ENCODE measurements around the gene SIRT1. TPM values are rescaled to one million over a fixed set of nuclear protein-coding genes. Genes with fewer than 3 reads are reported as not detected.

SIRT1 gene
- total RNA-seq, 1 donor from 2014 or later = 17.1 TPM

DNA sequence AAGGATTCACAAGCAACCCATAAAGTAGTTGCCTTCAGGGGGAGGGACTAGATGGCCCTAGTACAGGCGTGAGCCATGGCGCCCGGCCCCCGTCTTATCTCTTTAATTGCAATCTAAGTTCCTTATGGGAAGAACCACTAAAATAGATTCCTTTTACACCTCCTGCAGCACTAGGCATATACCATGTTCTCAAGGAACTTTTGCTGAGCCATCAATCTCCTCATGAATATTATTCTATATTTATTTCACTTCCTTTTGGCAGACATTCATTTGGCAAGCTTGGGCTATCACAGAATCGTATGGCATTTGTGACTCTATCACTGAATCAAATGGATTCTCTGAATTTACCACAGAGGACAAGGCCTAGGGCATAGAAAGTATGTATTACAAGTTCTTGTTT lies 31.7 kb upstream of the SIRT1 start:
- H3K27ac Mint-ChIP-seq (ENCODE audit: unreplicated experiment) = no peak overlapping the region
- H3K36me3 Mint-ChIP-seq (ENCODE audit: low read depth) = peaks cover 1% of the 10 kb centered on the region
- H3K4me3 Mint-ChIP-seq (ENCODE audit: unreplicated experiment) = no peak overlapping the region
- H3K27me3 Mint-ChIP-seq (ENCODE audit: low read depth) = no peaks in the 10 kb centered on the region
- peaks cover 12% of the 10 kb centered on the region for H3K4me1 Mint-ChIP-seq (ENCODE audit: low read depth)
- no peak for DNase-seq (ENCODE audit: low spot score)
- no peaks in the 10 kb centered on the region for H3K9me3 Mint-ChIP-seq (ENCODE audit: low read depth)
- TF ChIP-seq, protein P1, sequence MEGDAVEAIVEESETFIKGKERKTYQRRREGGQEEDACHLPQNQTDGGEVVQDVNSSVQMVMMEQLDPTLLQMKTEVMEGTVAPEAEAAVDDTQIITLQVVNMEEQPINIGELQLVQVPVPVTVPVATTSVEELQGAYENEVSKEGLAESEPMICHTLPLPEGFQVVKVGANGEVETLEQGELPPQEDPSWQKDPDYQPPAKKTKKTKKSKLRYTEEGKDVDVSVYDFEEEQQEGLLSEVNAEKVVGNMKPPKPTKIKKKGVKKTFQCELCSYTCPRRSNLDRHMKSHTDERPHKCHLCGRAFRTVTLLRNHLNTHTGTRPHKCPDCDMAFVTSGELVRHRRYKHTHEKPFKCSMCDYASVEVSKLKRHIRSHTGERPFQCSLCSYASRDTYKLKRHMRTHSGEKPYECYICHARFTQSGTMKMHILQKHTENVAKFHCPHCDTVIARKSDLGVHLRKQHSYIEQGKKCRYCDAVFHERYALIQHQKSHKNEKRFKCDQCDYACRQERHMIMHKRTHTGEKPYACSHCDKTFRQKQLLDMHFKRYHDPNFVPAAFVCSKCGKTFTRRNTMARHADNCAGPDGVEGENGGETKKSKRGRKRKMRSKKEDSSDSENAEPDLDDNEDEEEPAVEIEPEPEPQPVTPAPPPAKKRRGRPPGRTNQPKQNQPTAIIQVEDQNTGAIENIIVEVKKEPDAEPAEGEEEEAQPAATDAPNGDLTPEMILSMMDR (IDR thresholded peaks at IDR 0.05) = no peak

DNA sequence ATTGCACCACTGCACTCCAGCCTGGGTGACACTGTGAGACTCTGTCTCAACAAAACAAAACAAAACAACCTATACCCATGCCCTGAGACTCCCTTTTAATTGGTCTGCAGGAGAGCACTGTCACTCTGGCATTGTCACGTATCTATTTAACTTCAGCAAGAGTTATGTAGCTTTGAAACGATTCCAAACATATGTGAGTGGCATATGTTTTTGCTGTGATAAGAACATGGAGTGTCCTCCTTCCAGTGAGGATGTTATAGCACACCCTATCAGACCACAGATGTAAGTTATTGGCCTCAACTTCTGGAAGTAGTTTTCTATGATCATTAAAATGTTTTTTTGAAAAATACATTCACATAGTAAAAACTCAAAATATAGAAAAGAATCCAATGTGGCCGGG lies 30.9 kb upstream of the SIRT1 start:
- H3K27ac Mint-ChIP-seq (ENCODE audit: unreplicated experiment) = no peak overlapping the region
- TF ChIP-seq, protein P1 (IDR thresholded peaks at IDR 0.05) = no peak
- no peak overlapping the region for H3K4me3 Mint-ChIP-seq (ENCODE audit: unreplicated experiment)
- peaks cover 12% of the 10 kb centered on the region for H3K4me1 Mint-ChIP-seq (ENCODE audit: low read depth)
- H3K9me3 Mint-ChIP-seq (ENCODE audit: low read depth) = no peaks in the 10 kb centered on the region
- H3K36me3 Mint-ChIP-seq (ENCODE audit: low read depth) = peaks cover 1% of the 10 kb centered on the region
- H3K27me3 Mint-ChIP-seq (ENCODE audit: low read depth) = no peaks in the 10 kb centered on the region
- DNase-seq (ENCODE audit: low spot score) = no peak

DNA sequence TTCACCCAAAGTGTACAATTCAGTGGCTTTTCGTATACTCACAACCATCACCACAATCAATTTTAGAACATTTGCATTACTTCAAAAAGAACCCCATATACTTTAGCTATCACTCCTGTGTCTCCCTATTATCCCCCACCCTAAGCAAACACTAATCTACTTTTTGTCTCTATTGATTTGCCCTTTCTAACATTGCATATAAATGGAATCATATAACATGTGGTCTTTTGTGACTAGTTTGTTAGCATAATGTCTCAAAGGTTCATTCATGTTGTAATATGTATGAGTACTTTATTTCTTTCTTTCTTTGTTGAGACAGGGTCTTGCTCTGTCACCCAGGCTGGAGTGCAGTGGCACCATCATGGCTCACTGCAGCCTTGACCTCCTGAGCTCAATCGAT lies 25.5 kb upstream of the SIRT1 start:
- Mint-ChIP-seq H3K36me3 (ENCODE audit: low read depth) (no peaks in the 10 kb centered on the region), H3K4me3 (ENCODE audit: unreplicated experiment) (no peak overlapping the region), H3K27ac (ENCODE audit: unreplicated experiment) (no peak overlapping the region), H3K4me1 (ENCODE audit: low read depth) (peaks cover 3% of the 10 kb centered on the region), H3K9me3 (ENCODE audit: low read depth) (no peaks in the 10 kb centered on the region), H3K27me3 (ENCODE audit: low read depth) (no peaks in the 10 kb centered on the region)
- TF ChIP-seq, protein P1 (IDR thresholded peaks at IDR 0.05) = no peak
- DNase-seq (ENCODE audit: low spot score) = no peak

DNA sequence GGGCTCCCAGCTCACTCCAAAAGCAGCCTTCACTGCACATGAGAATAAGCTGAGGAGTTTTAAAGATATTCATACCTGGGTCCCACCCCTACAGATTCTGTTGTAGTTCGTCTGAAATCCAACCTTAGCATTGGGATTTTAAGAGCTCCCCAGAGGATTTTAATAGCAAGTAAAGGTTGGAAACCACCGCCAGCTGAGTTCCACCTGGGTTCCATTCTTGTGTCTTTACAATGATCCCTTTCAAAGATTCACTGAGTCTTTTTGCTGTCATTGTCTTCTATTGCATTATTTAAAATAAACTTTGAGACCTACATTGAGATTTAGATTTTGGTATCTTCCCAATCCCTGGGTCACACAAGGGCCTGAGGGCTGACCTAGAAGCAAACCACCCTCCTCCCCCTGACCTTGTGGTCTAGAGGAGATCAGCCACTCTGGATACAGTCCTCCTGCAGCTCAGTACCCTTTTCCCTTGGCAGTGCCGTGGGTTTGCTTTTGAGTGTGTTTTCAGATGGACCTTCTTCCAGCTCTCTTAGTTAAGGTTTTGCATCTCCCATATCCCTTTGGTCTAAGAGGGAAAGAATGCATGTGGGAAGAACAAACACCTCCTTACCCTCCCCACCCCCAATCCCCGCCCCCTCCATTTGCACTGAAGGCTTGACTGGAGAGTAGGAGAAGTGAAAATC lies 22.6 kb upstream of the SIRT1 start:
- TF ChIP-seq, protein P1 (IDR thresholded peaks at IDR 0.05) = no peak
- H3K4me3 Mint-ChIP-seq (ENCODE audit: unreplicated experiment) = no peak overlapping the region
- no peak overlapping the region for H3K27ac Mint-ChIP-seq (ENCODE audit: unreplicated experiment)
- no peak for DNase-seq (ENCODE audit: low spot score)
- no peaks in the 10 kb centered on the region for H3K9me3 Mint-ChIP-seq (ENCODE audit: low read depth)
- no peaks in the 10 kb centered on the region for H3K4me1 Mint-ChIP-seq (ENCODE audit: low read depth)
- H3K27me3 Mint-ChIP-seq (ENCODE audit: low read depth) = no peaks in the 10 kb centered on the region
- no peaks in the 10 kb centered on the region for H3K36me3 Mint-ChIP-seq (ENCODE audit: low read depth)

DNA sequence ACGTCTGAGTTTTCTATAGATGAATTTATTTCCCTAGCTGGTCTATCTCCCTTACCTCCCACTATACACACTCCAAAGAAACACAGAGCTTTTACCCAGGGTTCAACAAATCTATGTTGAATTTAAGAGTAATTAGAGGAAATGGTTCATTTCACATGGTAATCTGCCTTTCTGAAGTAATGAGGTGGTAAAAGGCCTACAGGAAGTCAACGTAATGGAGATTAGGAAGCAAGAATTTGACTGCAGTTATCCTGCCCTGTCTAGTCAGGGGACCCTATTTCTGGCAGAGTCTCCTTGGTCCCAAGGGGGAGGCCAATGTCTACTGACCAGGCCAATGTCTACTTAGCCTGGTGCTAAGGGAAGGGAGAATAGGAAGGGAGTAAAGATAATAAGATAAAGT lies 21.4 kb upstream of the SIRT1 start:
- H3K9me3 Mint-ChIP-seq (ENCODE audit: low read depth) = no peaks in the 10 kb centered on the region
- no peak for DNase-seq (ENCODE audit: low spot score)
- H3K4me3 Mint-ChIP-seq (ENCODE audit: unreplicated experiment) = no peak overlapping the region
- TF ChIP-seq, protein P1 (IDR thresholded peaks at IDR 0.05) = no peak
- H3K27ac Mint-ChIP-seq (ENCODE audit: unreplicated experiment) = no peak overlapping the region
- no peaks in the 10 kb centered on the region for H3K36me3 Mint-ChIP-seq (ENCODE audit: low read depth)
- no peaks in the 10 kb centered on the region for H3K27me3 Mint-ChIP-seq (ENCODE audit: low read depth)
- H3K4me1 Mint-ChIP-seq (ENCODE audit: low read depth) = no peaks in the 10 kb centered on the region
